HG03571 (cell line): ENCODE data around the gene NEDD4L.

Experiments
- ATAC-seq: cut with Tn5 transposase; IDR thresholded peaks from one replicate; pipeline ENCODE4 v1.9.1; 2021; ENCODE audit not compliant: unreplicated experiment

Gene NEDD4L

DNA sequence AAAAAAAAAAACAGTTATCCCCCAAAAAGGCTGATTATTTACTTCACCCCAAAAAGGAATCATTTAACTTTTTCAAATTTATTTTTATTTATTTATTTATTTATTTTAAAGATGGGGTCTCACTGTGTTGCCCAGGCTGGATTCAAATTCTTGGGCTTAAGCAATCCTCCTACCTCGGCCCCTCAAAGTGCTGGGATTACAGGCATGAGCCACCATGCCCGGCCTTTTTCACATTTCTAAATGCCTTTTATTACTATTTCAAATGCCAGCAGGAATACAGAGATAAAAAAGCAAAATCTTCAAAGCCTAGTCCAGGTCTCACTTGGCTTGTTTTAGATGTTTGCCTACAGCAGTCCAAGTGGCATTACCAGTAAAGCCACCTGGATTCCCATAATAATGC is 345.7 kb downstream of the NEDD4L start:
- no peak for ATAC-seq

DNA sequence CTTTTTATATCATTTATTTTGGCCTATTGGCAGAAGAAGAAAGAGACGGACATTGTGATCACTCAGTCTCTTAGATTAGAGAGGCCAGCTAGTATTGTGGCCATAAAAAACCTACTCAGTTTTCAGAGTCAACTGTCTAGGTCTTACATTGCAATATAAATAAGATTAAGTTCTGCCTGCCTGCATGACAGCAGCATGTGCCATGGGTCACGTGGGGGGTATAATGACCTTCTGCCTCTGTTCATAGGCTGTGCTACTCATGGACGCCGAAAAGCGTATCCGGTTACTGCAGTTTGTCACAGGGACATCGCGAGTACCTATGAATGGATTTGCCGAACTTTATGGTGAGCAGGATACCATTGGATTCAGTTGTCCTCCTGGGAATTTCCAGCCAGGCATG is 346.4 kb downstream of the NEDD4L start:
- no peak for ATAC-seq

DNA sequence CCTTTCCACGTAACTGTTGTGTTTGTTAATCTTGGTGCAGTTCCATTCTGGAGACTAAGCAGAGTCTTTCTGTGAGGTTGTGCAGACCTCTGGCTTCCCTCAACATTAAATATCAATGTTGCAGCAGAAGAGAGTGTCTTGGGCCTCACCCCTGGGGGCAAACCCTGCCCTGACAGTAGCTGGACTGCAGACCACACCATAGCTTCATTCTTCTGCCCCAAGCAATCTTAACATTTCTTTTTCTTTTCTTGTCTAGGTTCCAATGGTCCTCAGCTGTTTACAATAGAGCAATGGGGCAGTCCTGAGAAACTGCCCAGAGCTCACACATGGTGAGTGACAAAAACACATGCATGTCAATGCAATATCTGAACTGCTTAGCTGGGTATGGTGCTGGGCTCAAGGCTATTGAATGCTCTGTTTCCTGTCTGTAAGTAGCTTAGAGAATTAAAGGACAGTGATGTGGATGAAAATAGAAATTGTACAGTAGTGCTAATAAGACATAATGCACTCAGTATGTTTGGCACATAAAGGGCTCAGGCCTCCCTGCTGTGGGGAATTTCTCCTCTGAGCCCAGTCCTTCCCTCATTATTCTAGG is 347.3 kb downstream of the NEDD4L start:
- ATAC-seq, result no peak

DNA sequence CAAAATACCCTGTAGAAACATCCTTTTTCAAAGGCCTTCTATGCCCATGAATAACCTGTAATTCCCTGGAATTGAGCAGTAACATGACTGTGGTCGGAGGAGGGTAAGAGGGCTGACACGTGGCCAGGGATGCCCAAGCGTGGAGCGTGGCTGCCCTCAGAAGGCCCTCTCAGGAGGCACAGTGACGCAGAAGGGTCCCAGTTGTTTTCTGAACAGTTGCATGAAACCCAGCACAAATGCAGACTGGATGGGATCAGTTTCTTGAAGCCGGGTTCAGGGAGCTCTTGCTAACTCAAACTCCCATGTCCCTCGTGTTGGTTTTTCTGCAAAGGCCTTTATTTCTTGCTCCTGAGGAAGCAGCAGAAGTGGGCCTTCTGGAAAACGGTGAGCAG is 347.9 kb downstream of the NEDD4L start:
- no peak for ATAC-seq

DNA sequence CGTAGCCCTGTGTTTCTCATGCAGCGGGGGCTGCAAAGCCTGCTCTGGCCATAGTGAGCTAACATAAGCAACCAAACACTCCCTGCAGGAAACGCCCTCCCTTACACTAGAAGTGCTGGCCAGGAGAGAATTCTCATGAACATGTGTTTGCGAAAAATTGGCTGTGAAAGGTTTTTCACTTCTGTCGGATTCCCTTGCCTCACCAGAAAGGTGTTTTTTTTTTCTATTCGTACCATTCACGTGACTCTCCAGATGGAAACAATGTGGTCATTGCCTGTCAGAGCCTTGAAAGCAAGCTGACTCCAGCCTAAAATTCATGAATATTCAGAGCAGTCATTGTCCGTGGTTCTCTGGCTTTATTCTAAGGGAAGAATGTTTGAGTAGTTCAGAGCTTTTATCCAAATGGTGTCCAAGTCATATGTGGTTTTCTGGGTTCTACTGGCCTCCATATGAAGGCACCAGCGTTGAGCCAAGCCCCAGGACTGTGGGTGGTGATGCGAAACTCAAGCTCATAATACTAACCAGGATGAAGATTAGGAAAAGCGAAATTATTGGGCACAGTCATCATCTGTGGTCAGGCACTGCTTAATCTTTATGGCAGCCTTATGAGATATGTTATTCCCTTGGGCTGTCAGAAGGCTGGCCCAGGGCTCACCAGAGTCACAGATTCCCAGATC is 348.4 kb downstream of the NEDD4L start:
- ATAC-seq, result no peak

DNA sequence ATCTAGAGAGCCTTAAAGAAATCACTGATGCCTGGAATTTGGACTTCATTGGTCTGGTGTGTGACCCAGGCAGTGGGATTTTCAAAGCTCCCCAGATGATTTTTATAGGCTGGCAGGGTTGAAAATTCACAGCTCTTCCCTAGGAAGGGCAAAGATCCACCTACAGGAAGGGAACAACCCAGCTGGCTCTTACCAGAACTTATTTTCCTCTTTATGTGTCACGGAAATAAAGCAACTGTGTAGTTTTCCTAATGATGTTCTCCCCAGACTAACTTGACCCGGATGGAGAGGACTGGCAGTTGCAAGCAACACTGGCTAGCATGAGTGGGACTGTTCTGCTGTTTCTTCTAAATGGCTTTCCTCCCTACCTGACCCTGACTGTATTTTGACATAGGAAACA is 349.3 kb downstream of the NEDD4L start:
- ATAC-seq, result no peak

DNA sequence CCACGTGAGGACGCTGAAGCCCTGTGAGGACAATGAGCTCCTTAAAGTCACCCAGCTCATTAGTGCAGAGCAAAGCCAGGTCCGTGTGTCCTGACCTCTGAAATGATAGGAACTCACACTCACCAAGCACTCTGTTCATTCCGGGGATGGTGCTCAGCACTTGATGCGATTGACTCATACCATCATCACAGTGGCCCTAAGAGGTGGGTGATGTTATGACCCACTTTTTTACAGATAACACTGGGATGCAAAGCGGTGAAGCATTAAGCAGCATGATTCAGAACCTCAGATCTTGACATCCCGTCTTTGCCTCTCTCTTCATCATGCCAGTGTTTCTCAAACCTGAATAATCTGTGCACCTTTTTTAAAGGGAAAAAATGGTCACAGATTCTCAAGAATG is 350.0 kb downstream of the NEDD4L start:
- no peak for ATAC-seq

DNA sequence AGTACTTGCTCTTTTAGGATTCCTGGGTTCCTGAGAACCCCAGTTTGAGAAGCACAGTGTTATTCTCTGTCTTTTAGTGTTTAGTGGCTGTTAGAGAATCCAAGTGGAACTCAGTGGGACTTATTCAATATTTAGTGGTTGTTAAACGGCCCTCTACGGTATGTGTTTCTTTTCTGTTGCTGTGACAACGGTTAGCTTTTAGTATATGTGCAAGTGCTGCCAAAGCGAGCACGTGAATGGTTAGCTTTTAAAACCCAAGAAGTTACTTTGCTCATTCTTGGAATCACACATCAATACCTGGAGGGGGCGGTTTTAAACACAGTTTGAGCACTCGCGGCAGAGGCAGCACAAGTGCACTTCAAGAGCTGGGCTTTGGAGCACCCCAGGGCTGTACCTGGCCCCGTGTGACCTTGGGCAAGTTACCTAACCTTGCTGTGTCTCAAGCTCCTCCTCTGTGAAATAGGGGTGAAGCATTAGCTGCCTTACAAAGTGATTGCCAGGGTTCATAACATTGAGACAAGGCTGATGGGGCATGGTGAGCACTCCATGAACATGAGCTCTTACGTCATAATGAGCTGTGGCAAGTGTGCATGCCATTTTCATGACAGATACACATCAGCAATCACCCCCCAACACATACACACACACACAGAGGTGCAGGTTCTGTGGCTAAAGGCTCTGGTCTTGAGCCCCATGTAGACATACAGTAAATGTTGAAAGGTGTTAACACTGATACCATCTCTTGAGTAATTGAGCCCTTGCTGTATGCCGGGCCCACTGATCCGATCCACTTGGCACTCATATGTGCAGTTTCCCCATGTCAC is 350.8 kb downstream of the NEDD4L start:
- no peak for ATAC-seq

DNA sequence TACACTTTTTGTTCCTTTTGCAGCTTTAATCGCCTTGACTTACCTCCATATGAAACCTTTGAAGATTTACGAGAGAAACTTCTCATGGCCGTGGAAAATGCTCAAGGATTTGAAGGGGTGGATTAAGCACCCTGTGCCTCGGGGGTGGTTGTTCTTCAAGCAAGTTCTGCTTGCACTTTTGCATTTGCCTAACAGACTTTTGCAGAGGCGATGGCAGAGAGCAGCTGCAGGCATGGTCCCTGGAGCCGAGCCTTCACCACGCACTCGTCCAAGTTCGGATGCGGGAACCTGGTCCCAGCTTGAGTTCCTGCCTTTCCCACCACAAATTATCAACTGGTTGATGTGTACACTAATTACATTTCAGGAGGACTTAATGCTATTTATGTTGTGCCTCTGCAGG is 352.1 kb downstream of the NEDD4L start:
- no peak for ATAC-seq

DNA sequence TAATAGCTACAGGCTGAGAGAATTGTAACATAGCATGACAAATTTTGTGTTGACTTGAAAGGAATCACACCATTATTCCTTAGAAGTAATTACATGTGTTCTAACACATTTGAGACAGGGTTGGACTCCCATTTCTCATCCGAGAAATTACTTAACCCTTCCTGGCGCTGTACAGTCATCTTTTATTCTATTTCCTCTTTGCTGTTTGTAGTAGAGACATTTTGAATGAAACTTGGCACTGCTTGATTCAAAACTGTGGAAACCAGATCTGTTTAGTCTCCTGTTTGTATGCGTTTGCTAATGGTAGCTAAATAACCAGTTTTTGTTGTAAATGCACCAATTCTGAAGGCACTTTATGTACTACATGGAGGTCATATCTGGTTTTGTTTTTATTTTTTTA is 352.9 kb downstream of the NEDD4L start:
- ATAC-seq, result no peak

DNA sequence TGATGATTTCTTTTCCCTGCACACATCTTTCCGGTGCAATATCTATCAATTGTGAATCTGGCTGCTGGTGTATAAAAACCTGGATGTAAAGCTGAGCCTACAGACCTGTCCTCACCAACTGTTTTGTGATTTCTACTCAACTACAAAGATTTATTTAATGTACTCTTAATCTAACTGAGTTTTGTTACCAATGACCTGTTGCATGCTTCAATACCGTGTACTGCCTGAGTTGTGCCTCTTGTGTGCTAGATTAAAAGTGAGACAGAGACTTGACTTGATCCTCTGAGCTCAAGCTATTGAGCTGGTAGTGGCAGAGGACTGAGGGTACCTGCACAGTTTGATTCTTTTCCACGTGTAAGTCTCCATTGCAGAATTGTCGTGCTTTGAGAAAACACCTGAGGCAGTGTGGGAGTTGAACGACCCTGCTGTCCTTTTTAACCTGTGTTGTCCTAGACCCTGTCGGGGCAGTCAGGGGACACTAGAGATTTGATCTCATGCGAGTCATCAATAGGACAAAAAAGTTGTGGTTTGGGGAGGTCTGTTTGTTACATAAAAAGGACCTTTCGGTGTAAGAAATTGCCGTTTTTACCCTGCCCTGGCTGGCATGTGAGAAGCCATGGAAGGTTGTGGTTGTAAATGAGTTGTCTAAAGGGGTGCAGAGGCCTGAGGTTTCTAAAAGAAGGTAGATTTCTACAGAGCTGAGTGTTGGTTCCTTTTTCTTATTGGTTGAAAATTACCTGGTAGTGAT is 353.5 kb downstream of the NEDD4L start:
- ATAC-seq, result no peak

DNA sequence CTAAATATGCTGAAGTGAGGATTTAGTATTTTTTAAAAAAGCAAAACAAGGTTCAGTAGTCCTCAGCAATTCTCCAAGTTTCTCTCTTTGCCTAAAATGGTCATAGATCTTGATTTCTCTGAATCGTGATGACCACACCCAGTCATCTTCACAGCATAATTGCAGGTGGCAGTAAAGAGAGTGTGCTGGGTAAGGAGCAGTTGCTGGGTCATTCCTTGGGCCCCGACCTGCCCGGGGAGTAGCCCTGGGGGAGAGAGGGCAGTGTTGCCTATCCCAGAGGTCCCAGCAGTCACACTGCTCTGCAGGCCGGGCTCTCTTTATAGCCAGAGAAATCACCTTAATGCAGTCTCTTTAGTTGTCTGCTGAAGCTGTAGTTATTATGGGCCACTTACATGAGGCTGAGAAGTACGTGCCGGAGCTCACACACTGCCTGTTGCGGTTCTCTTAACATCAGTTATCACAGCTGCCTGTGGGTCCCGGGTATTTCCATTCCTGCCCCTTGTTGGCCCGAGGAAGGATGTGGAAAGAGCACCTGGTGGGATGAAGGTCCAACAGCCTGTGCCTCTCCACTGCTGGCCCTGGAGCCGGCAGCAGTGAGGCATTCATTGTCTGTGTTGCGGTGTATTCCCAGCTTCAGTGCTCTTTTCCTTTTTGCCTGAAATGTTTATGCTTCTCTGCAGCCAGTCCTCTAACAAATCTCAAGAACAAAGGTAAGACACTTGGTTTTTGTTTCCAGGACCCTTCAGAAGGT is 354.8 kb downstream of the NEDD4L start:
- no peak for ATAC-seq

DNA sequence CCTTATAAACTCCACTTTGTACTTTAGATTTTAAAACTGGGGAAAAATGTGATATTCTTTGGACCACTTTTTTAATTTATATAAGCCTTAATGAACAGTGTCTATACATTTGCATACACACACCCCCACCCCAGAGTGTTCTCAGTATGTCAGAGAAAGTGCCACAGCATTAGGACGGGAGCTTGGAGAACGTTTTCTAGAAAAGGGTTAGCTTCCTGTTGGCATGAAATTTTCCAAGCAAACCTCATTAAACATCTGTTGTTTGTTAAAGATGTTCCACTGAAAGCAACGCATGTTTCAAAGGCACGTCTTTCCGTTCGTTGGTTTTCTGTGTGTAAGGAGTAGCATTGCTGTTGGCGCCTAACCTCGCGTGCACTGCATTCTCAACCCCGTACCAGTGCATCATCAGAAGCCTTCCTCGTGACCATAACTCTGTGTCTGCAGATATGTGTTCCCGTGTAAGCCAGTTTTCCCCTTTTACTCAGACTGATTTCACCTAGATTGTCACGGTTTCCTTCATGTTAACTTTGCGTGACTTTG is 356.4 kb downstream of the NEDD4L start:
- ATAC-seq, result no peak

DNA sequence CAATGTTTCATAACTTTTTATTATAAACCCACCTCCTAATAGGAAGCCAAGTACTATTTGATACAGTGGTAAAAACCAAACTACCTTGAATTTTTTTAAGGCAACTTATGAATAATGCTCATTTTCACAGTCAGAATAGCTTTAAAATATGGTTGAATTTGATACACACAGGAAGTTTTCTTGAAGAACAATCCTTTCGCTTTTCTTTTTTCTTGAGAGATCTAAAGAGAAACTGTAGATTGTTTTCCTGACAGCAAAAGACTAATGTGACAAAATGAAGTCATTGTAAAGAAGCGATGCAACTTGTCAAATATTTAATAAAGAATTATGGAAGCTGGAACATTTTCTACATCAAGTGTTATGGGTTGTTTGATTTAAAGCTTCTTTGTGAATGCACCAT is 357.2 kb downstream of the NEDD4L start:
- ATAC-seq, result no peak

DNA sequence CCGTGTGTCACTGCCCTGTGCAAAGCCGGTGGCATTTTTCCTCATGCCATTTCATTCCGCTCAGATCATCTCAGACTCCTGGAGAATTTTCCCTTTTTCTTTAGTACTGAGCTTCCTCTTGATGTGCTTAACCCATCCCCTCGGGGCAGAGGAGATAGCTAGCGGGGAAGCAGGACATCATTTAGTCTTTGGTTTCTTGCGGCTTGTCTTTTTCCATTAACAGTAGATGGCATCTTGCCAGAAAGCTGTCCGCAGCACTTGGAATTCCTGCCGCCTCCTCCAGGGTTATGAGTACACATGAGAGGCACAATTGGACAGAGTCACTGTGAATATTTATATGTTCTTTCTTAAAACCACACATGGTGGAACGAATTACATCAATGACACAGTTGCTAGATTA is 358.2 kb downstream of the NEDD4L start:
- ATAC-seq, result no peak

DNA sequence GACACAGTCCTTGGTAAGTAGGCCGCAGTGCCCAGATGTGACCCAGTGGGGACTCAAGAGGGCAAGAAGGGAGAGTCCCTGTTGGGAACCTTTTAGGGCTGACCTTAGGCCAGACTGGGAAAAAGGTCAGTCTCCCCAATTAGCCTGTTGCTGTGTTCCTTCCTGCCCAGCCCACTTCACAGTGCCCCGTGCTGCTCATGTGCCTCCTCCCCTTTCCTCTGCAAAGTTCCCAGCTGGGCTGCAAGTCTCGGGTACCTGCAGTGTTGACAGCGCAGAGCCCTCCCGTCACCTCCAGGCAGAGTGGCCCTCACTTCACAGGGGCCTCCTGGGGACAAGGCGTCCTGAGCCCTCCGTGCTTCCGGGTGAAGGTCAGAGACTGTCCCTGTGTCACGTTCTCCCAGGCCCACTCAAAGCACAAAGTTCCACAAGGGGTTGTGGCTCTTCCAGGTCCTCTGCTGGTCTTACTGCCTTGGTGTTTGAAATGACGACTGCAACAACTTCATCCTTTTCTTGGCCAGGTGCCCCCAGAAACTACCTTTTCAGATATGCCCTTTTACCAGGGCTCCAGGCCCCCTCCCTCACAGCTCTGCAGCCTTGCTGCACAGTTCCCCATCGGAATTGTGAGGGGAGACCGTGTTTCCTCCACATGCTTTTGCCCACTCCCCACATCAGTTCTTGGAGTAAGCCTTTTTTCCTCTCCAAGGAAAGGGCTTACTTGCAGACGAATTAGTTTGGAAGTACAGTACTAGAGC is 359.1 kb downstream of the NEDD4L start:
- no peak for ATAC-seq

DNA sequence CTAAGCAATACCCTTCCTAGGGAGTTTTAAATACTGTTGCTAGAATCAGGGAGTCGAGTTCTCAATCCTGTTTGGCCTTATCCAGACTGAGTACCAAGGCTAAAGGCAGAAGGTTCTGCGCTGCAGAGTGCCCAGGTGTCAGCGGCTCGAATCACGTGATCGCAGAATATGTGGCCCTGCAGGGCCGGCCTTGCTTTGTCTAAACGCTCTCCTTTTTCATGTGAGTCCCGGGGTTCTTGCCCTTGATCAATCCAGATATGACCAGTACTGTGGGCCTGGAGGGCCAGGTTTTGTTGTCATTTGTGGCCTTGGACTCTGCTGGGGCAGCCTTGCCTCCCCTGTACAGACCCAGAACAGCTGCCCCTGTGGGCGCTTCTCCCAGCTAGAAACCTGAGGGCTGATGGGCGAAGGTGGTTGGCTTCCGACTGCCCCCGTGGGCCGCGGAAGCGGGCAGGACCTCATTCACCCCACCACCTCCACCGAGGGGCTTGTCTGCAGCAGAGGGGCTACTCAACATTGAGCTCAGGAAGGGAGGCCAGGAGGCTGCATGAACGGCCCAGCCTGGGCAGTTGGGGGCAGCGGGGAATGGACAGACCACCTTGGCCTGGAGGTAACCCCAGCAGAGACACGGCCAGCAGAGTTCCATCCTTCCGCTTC is 359.9 kb downstream of the NEDD4L start:
- ATAC-seq, result no peak

DNA sequence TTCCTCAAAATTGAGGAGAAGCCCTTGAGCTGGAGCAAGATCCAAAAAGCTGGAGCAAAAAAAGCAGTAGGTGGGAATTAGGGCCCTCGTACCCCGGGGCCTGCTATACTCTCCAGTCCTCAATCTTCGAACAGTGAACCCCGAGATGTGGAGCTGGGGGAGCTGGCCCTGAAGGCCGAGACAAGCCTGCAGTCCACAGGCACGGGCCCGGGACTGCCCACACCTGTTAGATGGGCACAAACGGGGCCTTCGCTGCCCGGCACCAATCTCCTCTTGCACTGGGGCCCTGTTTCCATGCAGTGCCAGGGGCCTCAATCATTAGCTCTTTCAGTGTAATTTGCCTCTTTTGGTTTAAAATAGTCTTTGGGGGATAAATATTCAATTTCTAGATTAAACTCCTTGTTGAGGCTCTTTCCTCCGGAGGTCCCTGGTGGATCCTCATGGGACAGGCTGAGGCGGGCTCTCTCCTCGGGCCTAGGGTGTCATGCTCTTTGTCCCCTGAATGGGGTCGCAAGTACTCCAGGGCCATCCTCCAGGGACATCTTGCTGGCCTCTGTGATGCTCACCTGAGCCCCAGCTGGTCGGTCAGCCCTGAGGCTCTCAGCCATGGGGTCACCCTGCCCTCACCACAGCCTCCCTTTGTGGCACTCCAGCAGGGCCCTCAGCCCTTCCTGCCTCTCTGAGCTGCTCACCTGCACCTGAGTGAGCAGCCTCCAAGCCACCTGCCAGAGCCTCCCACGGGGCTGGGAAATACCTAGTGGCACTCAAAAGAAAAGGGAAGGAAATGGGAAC is 361.3 kb downstream of the NEDD4L start:
- no peak for ATAC-seq

DNA sequence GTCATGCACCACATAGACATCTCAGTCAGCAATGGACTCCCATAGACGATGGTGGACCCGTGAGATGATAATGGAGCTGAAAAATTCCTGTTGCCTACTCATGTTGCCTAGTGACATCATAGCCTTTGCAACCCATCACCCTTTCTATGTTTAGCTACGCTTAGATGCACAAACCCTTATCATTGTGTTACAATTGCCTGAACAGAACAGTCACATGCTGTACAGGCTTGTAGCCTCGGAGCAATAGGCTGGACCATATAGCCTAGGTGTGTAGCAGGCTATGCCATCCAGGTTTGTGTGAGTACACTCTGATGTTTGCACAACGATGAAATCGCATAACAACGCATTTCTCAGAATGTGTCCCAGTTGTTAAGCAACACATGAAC is 363.2 kb downstream of the NEDD4L start:
- no peak for ATAC-seq
